ENCODE data around the gene IFRD2.

DNA sequence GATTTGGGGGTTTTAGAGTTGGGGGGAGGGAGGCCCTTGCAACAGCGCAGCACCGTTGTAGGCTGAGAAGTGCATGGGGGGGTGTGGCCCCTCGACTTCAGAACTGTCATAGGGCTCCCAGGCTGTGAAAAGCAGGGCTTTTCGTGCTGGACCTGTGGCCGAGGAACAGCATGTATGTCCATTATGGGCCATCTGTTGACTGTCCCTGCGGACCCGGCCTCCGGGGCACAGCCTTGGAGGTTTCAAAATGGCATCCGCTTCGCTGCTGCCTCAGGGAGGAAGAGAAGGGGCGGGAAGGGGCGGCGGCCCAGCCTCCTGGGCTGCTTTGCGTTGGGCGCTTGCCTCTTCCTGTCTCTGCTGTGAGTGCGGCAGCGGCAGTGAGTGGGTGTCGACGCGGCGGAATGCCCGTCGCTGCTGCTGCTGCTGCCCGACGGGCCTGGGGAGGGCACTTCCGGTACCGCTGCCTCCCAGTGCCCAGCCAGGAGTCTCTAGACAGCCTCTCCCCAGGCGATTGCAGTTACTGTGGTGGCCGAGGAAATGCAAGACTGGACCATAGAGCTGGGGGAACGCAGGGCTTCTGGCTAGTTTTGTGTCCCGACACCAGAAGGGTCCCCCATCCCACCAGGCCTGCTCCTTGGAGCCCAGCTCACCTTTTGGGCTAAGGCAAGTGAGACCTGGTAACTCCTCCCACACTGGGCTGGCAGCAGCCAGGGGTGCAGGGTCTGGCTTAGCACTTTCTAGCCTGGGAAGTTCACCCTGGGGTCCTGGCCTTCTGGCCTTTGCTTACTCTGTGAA, 54.3 kb downstream of the IFRD2 start:
- TF ChIP-seq, protein P1, sequence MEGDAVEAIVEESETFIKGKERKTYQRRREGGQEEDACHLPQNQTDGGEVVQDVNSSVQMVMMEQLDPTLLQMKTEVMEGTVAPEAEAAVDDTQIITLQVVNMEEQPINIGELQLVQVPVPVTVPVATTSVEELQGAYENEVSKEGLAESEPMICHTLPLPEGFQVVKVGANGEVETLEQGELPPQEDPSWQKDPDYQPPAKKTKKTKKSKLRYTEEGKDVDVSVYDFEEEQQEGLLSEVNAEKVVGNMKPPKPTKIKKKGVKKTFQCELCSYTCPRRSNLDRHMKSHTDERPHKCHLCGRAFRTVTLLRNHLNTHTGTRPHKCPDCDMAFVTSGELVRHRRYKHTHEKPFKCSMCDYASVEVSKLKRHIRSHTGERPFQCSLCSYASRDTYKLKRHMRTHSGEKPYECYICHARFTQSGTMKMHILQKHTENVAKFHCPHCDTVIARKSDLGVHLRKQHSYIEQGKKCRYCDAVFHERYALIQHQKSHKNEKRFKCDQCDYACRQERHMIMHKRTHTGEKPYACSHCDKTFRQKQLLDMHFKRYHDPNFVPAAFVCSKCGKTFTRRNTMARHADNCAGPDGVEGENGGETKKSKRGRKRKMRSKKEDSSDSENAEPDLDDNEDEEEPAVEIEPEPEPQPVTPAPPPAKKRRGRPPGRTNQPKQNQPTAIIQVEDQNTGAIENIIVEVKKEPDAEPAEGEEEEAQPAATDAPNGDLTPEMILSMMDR (IDR thresholded peaks at IDR 0.05; ENCODE audit: poor library complexity) = no peak
- no peak for TF ChIP-seq EZH2phosphoT487 (IDR thresholded peaks at IDR 0.05; ENCODE audit: low read depth, severe bottlenecking, unreplicated experiment)
- no peak for TF ChIP-seq EZH2 (IDR thresholded peaks at IDR 0.05; ENCODE audit: borderline replicate concordance)
